HEK293T (cell line): ENCODE data around the gene FZD4.

Source experiments
- ARNT ChIP-seq: fragments of 450-650 bp; IDR thresholded peaks from 2 replicates; pipeline ENCODE4 v1.6.1; 2017; ENCODE audit warnings: mild to moderate bottlenecking
- CTBP1 ChIP-seq: fragments of 450-650 bp; IDR thresholded peaks from 2 replicates; pipeline ENCODE4 v1.6.1; 2016; ENCODE audit warnings: borderline replicate concordance
- L3MBTL2 ChIP-seq: fragments of 450-650 bp; conservative IDR thresholded peaks from 2 replicates; pipeline ENCODE4 v1.6.1; 2016; ENCODE audit warnings: mild to moderate bottlenecking
- NFRKB ChIP-seq: fragments of 450-650 bp; IDR thresholded peaks from 2 replicates; pipeline ENCODE4 v1.6.1; 2016; ENCODE audit warnings: mild to moderate bottlenecking, moderate library complexity
- SP1 ChIP-seq: fragments of 450-650 bp; IDR thresholded peaks from 2 replicates; pipeline ENCODE4 v1.6.1; 2017
- TF ChIP-seq, protein P1 (sequence below): fragments of 450-650 bp; IDR thresholded peaks from 2 replicates; pipeline ENCODE4 v1.6.1; 2016

DNA sequence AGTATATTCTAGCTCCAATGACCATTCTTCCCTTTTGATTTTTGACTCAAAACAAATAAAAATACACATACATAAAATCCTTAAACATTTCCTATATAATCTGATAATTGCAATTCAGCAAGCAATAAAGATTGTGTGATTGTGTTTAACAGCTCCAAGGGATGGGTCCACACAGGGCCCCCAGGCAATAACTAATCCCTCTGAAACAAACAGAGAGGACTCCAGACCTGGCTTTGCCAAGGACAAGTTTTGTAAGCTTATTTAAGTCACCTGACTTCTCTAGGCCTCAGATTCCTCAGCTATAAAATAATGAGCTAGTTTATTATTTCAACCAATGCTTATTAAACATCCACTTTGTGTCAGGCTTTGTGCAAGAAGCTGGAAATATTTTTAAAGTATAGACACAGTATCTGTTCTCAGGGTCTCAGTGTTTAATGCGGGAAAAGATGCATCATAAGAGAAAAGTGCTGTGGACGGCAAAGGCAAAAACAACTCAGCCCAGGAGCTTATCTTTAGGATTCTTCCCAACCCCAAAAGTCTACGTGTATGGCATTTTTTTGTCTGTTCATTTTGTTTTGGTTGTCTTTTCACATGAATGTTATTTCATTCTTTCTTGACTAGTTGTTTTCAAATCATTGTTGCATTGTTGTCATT is 20.1 kb downstream of the FZD4 start:
- TF ChIP-seq NFRKB = no peak
- TF ChIP-seq, protein P1, sequence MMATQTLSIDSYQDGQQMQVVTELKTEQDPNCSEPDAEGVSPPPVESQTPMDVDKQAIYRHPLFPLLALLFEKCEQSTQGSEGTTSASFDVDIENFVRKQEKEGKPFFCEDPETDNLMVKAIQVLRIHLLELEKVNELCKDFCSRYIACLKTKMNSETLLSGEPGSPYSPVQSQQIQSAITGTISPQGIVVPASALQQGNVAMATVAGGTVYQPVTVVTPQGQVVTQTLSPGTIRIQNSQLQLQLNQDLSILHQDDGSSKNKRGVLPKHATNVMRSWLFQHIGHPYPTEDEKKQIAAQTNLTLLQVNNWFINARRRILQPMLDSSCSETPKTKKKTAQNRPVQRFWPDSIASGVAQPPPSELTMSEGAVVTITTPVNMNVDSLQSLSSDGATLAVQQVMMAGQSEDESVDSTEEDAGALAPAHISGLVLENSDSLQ = no peak
- TF ChIP-seq CTBP1 = no peak
- no peak for TF ChIP-seq ARNT
- no peak for TF ChIP-seq L3MBTL2
- TF ChIP-seq SP1 = no peak
